Retinal pigment epithelial cell (primary cell): ENCODE data around the gene LAMA2.

Experiments used
- DNase-seq: peaks from one replicate; pipeline ENCODE4 v3.0.0-alpha.2; 2010; ENCODE audit warnings: low read depth
- H3K4me3 ChIP-seq: 2 replicates; pipeline ENCODE4 v1.5.1; 2011; ENCODE audit warnings: mild to moderate bottlenecking, low read length, control low read depth, moderate library complexity
- TF ChIP-seq, protein P1 (sequence below): conservative IDR thresholded peaks from 2 replicates; pipeline ENCODE4 v1.5.1; 2011; ENCODE audit warnings: low read depth, low read length, control low read depth, inconsistent platforms

The LAMA2 gene

DNA sequence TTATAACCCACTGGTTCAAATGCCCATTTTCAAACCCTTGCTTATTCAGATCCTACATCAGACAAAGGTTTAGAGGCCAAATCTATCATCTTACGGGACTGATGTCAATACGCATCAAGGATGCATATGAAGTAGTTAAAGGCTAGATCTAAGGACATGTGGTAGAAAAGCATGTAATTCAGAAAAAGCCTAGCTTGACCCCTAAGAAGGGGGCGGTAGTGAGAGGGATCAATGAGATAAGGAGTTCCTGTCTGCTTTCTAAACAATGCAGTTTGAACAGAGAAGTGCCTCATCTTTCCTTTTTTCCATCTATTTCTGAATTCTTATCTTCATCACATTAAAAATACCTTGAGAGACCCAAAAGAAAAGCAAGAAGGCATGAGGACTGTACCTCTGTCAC, 589.3 kb downstream of the LAMA2 start:
- no peak for DNase-seq
- TF ChIP-seq, protein P1, sequence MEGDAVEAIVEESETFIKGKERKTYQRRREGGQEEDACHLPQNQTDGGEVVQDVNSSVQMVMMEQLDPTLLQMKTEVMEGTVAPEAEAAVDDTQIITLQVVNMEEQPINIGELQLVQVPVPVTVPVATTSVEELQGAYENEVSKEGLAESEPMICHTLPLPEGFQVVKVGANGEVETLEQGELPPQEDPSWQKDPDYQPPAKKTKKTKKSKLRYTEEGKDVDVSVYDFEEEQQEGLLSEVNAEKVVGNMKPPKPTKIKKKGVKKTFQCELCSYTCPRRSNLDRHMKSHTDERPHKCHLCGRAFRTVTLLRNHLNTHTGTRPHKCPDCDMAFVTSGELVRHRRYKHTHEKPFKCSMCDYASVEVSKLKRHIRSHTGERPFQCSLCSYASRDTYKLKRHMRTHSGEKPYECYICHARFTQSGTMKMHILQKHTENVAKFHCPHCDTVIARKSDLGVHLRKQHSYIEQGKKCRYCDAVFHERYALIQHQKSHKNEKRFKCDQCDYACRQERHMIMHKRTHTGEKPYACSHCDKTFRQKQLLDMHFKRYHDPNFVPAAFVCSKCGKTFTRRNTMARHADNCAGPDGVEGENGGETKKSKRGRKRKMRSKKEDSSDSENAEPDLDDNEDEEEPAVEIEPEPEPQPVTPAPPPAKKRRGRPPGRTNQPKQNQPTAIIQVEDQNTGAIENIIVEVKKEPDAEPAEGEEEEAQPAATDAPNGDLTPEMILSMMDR: no peak
- no peak overlapping the region for H3K4me3 ChIP-seq

- TF ChIP-seq, protein P1: no peak
- no peak for DNase-seq
- H3K4me3 ChIP-seq: no peak overlapping the region
Observed at GRCh38 chr6:129473546-129473945, 590.6 kb downstream of the LAMA2 start.

DNA sequence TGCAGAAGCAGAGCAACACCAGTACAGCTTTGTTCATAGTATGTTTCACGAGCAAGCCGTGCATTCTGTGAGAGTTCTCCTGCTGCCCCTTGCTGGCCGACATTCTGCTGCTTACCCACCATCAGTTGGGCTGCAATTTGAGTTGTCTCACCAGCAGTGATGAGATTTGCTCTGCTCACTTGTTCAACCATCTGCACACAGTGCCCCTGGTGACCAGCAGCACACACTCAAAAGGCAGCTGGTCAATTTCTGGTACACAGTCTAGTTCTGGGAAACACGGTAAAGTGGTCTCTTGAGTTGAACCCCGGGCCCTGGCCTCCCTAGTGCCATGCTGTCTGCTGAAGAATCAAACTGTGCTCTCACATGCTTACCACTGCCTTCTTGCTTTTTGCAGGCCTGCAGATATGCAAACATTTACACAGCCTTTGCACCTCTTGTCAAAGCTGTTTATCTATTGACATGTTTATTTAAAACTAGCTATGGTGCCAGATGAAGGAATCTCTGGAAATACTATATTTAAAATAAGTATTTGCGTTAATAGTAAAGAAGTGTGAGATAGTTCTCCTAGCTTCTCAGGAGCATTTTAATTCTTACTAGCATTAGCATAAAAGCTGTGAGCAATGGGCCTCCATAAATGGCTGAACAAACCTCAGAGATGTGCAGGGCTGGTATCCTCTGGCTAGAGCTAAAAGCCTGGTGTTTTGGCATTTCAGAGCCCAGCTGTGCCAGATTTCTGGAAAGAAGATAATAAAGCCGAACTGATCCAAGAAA, 592.7 kb downstream of the LAMA2 start:
- H3K4me3 ChIP-seq: no peak overlapping the region
- TF ChIP-seq, protein P1: no peak
- no peak for DNase-seq

GRCh38 chr6:129476248-129476564, 593.3 kb downstream of the LAMA2 start:
- H3K4me3 ChIP-seq: no peak overlapping the region
- TF ChIP-seq, protein P1: no peak
- no peak for DNase-seq

- no peak overlapping the region for H3K4me3 ChIP-seq
- no peak for DNase-seq
- TF ChIP-seq, protein P1: no peak
Observed at GRCh38 chr6:129476810-129477209, 593.9 kb downstream of the LAMA2 start.

GRCh38 chr6:129478379-129478778, 595.4 kb downstream of the LAMA2 start:
- DNase-seq: no peak
- H3K4me3 ChIP-seq: no peak overlapping the region
- TF ChIP-seq, protein P1: no peak

DNA sequence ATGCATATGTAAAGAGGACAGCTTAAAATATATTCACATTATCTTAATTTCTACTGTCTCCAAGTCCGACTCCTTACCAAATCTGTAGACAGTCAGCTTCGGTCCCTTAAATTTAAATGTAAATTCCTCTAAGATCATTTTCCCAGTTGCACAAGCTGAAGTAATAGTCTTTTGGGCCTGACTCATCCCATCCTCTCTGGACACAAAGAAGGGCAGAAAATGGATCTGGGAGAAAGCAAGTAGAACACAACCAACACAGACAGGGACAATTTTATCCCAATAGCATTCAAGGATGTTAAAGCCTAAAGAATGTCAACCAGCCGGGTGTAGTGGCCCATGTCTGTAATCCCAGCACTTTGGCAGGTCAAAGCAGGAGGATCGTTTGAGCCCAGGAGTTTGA, 598.8 kb downstream of the LAMA2 start:
- DNase-seq: no peak
- no peak overlapping the region for H3K4me3 ChIP-seq
- TF ChIP-seq, protein P1: no peak
